ENCODE measurements around the gene ENO2. TPM values are rescaled to one million over a fixed set of nuclear protein-coding genes. Genes with fewer than 3 reads are reported as not detected.
A peak's percentile ranks its signal among the peaks of the same experiment; 100 is the strongest.
"Not testable (repeated sequence)": the region's sequence is repeated elsewhere in the genome, so short reads cannot be mapped to it uniquely, and the experiment has no call there.

Gene ENO2
- 1.8 and 2.1 TPM in 2 replicates for total RNA-seq (2014; rRNA removed; shearing (Covaris generic))

DNA sequence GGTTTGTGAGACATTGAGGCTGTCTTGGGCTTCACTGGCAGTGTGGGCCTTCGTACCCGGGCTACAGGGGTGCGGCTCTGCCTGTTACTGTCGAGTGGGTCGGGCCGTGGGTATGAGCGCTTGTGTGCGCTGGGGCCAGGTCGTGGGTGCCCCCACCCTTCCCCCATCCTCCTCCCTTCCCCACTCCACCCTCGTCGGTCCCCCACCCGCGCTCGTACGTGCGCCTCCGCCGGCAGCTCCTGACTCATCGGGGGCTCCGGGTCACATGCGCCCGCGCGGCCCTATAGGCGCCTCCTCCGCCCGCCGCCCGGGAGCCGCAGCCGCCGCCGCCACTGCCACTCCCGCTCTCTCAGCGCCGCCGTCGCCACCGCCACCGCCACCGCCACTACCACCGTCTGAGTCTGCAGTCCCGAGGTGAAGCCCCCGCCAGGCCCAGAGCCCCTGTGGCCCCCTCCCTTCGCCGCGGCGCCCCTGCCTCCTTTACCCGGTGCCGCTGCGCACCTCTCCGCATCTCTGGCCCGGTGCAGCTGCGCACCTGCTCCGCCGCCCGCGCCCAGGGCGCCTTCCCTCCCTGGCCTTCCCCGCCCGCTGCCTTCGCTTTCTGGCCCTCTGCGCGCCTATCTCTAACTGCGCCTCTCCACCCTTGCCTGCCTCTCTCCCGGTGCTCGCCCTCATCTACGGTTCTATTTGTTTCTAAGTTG, at the start of gene ENO2:
TSS of gene ENO2 (plus strand) at position 335 of the 701 bp plus-strand sequence. CDS start 1,253 bp downstream, outside the sequence.
- Histone ChIP-seq H3K27ac (no peak within 1 kb of the TSS), H3K27me3 (peaks cover 27% of the 10 kb centered on the region), H3K9me3 (replicated peaks) (no peaks in the 10 kb centered on the region), H3K4me3 (peak within 1 kb of the TSS; percentile 55), H3K4me1 (no peaks in the 10 kb centered on the region), H3K36me3 (no peaks in the 10 kb centered on the region)
- DNase-seq: peak; percentile 51 to 59

DNA sequence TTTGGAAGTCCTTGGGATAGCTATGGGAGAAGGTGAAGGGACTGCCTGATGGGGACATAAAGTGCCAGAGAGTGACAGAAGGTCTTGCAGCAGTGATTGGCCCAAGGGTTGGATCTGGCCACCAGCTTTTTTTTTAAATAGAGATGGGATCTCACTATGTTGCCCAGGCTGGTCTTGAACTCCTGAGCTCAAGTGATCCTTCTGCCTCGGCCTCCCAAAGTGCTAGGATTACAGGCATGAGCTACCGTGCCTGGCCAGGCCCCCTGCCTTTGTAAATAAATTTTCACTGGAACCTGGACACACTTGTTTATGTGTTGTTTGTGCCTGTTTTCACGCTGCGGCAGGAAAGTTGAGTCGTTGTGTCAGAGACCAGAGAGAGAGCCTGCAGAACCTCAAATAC, 49.1 kb upstream of the ENO2 start:
- H3K4me3 ChIP-seq; DNase-seq; H3K9me3 ChIP-seq (replicated peaks); H3K27me3 ChIP-seq; H3K27ac ChIP-seq: not testable (repeated sequence)
- Histone ChIP-seq H3K36me3 (peaks cover 51% of the 10 kb centered on the region), H3K4me1 (peaks cover 12% of the 10 kb centered on the region; the same call in 1 of the 2 replicates)

DNA sequence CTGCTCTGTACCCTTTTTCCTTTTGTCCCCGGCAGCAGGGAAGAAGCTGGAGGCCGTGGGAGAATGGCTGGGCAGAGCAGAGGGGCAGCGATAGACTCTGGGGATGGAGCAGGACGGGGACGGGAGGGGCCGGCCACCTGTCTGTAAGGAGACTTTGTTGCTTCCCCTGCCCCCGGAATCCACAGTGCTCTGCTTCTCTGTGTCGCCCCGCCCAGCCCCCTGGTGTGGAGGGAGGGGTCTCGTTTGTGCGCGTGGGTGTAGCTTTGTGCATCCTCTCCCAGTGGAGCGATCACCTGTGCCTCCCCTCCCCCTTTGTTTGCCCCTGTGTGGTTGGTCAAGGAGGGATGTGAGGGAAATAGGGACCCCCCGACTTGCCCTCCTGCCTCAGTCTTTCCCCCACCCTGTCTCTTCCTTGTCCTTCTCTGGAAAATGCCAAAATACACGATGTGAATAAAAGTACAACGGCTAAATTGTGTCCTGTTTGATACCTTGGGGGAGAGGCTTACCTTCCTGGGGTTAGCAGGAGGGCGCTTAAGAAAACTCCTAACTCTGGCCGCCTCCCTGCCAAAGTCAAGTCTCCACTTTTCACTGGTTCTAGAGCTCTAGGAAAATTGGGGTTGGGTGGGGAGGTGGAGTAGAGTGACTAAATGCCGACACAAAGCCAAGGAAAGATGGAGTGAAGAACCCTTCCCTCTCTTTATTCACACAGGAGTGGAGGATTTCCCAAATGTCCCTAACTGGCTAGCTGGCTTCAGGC, 48.0 kb upstream of the ENO2 start:
- no peak overlapping the region for H3K27ac ChIP-seq
- peaks cover 12% of the 10 kb centered on the region; the same call in 1 of the 2 replicates for H3K4me1 ChIP-seq
- peak overlapping the region; percentile 100; the same call in 1 of the 2 replicates for H3K4me3 ChIP-seq
- peaks cover 49% of the 10 kb centered on the region for H3K36me3 ChIP-seq
- no peaks in the 10 kb centered on the region for H3K9me3 ChIP-seq (replicated peaks)
- H3K27me3 ChIP-seq: no peaks in the 10 kb centered on the region
- no peak for DNase-seq

DNA sequence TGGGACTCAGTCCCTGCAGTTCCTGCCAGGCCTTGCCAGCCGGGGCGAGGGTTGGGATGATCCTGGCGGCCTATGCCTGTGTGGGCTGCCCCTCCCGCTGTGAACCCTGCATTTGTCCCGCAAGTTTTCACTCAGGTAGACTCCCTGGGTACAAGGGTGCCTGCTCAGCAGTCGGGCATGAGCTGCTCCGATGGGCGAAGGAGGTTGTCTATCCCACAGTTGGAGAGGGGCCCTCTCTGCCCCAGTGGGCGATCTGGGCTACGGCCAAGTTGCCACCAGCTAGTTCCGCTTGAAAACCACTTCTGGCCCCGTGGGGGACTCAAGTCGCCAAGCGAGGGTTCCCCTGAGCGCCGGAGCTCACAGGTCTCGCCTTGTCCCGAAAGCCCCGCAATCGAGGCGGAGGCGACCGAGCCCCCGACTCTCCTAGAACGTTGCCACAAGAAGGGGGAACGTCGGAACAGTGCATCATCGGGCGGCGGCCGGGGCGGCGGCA, 47.4 kb upstream of the ENO2 start:
- DNase-seq: no peak
- no peaks in the 10 kb centered on the region for H3K27me3 ChIP-seq
- H3K4me1 ChIP-seq: peaks cover 12% of the 10 kb centered on the region; the same call in 1 of the 2 replicates
- H3K36me3 ChIP-seq: peaks cover 47% of the 10 kb centered on the region
- H3K4me3 ChIP-seq: peak overlapping the region; percentile 100
- no peaks in the 10 kb centered on the region for H3K9me3 ChIP-seq (replicated peaks)
- peak overlapping the region; percentile 95; the same call in 1 of the 2 replicates for H3K27ac ChIP-seq

DNA sequence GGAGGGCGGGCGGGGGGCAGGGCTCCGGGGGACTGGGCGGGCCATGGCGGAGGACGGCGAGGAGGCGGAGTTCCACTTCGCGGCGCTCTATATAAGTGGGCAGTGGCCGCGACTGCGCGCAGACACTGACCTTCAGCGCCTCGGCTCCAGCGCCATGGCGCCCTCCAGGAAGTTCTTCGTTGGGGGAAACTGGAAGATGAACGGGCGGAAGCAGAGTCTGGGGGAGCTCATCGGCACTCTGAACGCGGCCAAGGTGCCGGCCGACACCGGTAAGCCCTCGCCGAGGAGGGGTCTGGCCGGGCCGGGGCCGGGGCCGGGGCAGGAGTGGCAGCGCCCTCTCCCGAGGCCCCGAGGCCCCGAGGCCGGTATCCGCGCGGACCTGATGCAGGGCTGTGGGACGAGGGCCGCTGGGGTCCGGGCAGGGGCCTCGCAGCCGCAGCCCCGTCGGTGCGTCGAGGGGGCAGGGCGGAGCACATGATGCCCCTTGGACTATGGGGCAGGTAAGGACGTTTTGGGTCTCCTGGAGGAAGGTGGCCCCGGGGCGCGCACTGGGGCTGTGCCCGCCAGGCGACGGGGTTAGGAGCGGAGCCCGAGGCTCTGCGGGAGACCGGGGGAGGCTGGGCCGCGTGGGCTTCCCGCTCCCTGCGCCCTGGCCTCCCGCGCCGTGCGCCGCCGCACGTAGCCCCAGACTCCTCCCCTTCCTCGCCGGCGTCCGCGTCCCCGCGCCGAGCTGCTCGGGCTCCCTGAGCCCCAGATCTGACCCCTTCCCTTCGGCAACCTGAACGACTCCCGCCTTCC, 46.8 kb upstream of the ENO2 start, which contains the start of gene TPI1:
TSS of gene TPI1 (plus strand) at position 119 of the 798 bp plus-strand sequence. CDS start at position 155, 36 bp downstream.
- H3K4me1 ChIP-seq: peaks cover 12% of the 10 kb centered on the region; the same call in 1 of the 2 replicates
- peak within 1 kb of the TSS; percentile 100 for H3K4me3 ChIP-seq
- DNase-seq: peak; percentile 81 to 86
- no peaks in the 10 kb centered on the region for H3K9me3 ChIP-seq (replicated peaks)
- H3K36me3 ChIP-seq: peaks cover 43% of the 10 kb centered on the region
- H3K27ac ChIP-seq: peak within 1 kb of the TSS; percentile 95
- no peaks in the 10 kb centered on the region for H3K27me3 ChIP-seq

DNA sequence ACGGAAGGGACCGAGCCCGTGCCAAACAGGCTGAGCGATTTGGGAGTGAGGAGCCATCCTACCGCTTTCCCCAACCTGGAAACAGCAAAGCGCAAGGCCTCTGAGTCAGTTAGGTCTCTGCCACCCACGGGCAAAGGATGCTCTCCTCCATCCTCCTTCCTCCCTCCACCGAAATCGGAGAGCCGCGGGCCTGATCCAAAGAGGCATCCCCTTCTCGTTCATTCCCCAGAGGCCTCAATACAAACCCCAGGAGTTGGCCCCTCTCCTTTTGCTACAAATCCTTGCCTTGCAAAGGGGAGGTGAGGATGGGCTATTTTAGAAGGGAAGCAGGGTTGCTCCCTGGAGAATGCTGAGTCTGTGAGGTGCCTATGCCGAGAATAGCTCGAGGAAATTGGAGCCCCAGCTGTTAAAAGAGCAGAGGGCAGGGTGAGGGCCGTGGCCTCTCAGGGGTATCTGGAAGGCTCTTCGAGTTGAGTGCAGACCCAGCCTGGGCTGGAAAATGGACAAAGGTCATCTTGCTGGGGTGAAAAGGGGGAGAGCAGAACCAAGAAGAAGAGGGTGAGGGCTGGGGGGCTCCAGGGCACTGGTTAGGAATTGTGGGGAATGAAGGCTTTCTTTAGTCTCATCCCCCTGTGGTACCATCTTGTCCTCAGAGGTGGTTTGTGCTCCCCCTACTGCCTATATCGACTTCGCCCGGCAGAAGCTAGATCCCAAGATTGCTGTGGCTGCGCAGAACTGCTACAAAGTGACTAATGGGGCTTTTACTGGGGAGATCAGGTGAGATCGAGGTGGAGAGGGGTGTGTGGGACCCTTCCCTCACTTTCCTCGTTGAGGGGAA, 46.0 kb upstream of the ENO2 start:
- peak overlapping the region; percentile 100 for H3K4me3 ChIP-seq
- H3K9me3 ChIP-seq (replicated peaks): no peaks in the 10 kb centered on the region
- H3K36me3 ChIP-seq: peaks cover 37% of the 10 kb centered on the region
- H3K4me1 ChIP-seq: peaks cover 12% of the 10 kb centered on the region; the same call in 1 of the 2 replicates
- DNase-seq: peak in 1 of 2 experiments; percentile 33
- no peaks in the 10 kb centered on the region for H3K27me3 ChIP-seq
- peak overlapping the region; percentile 95 for H3K27ac ChIP-seq

DNA sequence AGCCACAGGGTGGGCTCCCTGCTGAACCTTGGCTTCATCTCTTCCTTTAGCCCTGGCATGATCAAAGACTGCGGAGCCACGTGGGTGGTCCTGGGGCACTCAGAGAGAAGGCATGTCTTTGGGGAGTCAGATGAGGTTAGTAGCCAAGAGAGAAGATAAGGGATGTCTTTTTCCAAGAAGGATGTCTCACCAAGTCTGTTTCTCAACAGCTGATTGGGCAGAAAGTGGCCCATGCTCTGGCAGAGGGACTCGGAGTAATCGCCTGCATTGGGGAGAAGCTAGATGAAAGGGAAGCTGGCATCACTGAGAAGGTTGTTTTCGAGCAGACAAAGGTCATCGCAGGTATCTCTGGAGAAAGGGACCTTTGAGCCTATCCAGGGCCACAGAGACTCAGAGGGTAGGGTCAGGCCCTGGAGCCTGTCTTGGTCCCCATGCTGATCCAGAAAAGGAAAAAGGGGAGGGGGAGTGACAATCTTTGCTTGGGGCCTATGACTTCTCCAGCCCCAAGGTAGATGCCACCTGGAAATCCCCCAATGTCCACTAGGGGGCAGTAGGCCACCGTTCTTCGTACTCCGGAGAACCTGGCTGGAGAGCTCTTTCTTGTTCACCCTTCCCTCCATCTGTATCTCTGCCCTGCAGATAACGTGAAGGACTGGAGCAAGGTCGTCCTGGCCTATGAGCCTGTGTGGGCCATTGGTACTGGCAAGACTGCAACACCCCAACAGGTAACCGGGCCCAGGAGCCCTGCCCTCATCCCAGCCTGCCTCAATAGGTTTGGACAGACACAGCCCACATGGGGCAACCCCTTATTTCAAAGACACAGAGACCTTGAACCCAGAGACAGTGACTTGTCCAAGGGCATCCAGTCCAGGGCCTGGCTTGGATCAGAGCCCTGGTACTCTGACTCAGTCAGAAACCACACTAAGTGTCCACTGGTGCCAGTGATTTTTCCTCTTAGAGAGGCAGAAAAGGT, 45.0 kb upstream of the ENO2 start:
- Histone ChIP-seq H3K4me1 (peaks cover 12% of the 10 kb centered on the region; the same call in 1 of the 2 replicates), H3K27ac (no peak overlapping the region)
- DNase-seq: peak; percentile 72 to 87

DNA sequence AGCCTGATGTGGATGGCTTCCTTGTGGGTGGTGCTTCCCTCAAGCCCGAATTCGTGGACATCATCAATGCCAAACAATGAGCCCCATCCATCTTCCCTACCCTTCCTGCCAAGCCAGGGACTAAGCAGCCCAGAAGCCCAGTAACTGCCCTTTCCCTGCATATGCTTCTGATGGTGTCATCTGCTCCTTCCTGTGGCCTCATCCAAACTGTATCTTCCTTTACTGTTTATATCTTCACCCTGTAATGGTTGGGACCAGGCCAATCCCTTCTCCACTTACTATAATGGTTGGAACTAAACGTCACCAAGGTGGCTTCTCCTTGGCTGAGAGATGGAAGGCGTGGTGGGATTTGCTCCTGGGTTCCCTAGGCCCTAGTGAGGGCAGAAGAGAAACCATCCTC, 44.1 kb upstream of the ENO2 start:
- not testable (repeated sequence) for H3K4me3 ChIP-seq; DNase-seq; H3K9me3 ChIP-seq (replicated peaks); H3K27me3 ChIP-seq; H3K27ac ChIP-seq
- peaks cover 12% of the 10 kb centered on the region; the same call in 1 of the 2 replicates for H3K4me1 ChIP-seq
- H3K36me3 ChIP-seq: peaks cover 37% of the 10 kb centered on the region

More for the DNA sequence above, 45.0 kb upstream of the ENO2 start:
- no peaks in the 10 kb centered on the region for H3K9me3 ChIP-seq (replicated peaks)
- peaks cover 38% of the 10 kb centered on the region for H3K36me3 ChIP-seq
- H3K4me3 ChIP-seq: peak overlapping the region; percentile 100
- no peaks in the 10 kb centered on the region for H3K27me3 ChIP-seq

DNA sequence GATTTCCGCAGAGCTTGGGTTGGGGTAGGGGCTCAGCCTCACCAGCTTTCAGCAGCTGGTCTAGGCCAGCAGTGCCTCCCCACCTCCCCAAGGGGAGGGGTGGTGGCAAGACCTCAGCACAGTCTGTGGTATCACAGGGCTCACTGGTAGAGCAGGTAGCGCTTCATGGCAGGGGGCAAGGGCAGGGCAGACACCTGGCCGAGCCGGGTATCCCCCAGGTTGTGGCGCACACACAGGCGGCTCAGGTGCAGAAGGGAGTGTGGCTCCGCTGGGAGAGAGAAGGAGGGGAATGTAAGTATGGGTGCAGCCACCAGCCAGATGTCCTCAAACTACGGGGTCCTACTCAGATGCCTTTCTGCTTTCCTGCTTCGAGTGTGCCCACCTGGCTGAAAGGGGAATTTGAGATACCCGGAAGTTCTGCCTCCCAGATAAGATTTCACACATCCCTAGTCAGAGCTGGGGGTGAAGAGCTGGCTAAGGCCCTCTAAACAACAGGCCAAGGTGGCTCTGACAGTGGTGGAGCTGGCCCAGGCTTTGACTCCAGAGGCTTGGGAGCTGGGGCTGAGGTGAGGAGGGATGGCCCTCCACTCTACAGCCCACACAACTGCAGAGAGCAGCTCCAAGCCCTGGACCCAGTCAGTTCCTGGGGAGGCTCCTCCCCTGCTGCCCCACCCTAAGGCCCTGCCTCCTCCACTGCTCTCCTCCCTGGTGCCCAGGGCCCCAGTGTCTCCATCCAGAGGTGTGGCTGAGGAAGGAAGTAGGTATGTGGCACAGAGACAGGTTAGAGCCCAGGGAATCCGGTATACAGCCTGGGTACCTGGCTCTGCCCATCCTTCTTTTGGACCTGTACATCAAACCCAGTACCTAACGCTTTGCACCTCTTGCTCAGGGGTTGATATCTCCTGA, 43.1 kb upstream of the ENO2 start:
- Histone ChIP-seq H3K36me3 (peaks cover 38% of the 10 kb centered on the region), H3K4me1 (peaks cover 12% of the 10 kb centered on the region; the same call in 1 of the 2 replicates), H3K27me3 (no peaks in the 10 kb centered on the region), H3K4me3 (no peak overlapping the region), H3K9me3 (replicated peaks) (no peaks in the 10 kb centered on the region), H3K27ac (no peak overlapping the region)
- peak; percentile 24 to 40 for DNase-seq

DNA sequence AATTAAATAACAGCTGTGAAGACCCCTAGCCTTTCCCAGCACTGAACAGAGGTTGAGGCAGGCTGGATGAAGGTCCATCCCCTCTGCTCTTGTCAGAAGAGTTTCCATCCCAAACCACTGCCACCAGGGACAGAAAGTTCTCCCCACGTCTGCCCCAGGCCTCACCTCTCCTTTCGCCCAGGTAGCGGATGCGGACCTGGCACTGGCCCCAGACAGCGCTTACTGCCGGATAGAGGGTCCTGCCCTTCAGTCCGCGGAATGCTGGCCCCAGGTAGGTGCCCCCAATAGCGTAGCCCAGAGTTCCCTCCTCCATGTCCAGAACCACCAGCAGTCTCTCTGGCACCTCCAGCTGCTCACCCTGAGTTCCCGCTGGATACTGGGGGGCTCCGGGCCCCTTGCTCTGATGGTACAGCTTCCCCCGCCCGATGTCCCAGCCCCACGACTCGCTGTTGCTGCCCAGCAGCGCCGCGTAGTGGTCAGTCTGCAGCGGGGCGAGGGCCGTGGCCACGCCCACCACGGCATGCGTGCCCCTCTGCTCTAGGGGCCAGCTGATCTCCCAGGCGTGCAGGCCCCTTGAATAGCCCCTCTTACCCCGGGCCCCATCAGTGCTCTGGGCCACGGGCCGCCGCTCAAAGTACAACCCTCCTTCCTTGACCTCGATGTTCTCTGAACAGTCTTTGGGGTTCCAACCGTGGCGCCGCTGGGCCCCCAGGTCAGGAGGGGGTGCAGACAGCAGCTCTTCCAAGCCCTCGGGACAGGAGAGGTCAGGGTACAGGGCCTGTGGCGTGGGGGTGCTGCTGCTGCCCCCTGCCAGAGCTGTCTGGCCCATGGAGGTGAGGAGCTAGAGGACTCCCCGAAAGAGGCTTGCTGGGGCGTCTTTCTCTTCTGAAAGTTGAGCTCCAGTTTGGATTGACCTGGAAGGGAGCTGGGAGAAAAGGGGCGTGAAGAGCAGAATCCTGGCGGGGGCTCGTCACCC, 42.0 kb upstream of the ENO2 start:
- Histone ChIP-seq H3K27ac (no peak overlapping the region; the same call in 1 of the 2 replicates), H3K4me1 (peaks cover 10% of the 10 kb centered on the region; the same call in 1 of the 2 replicates), H3K27me3 (no peaks in the 10 kb centered on the region), H3K9me3 (replicated peaks) (no peaks in the 10 kb centered on the region), H3K4me3 (peak overlapping the region; percentile 63), H3K36me3 (peaks cover 41% of the 10 kb centered on the region)
- DNase-seq: peak; percentile 84 to 88

Measured in SJCRH30 (cell line).